Motor neuron (in vitro differentiated cells): Measurements from ENCODE around the gene BAHCC1. TPM values are rescaled to one million over a fixed set of nuclear protein-coding genes. Genes with fewer than 3 reads are reported as not detected.

Experiments used
- total RNA-seq, 8 experiments: library from RNA; unstranded; fragments of 300-600 nt; gene quantifications; 2 replicates each; pipeline versions ENCODE4 v1.2.3 to v1.2.4, GENCODE V29; 2022

The BAHCC1 gene
- total RNA-seq, 8 experiments from 2014 or later: 1.9 to 19.5 (median 10.4) TPM

Other genes with a start within 250 kb of the BAHCC1 start
- under 1 TPM in 4 of 8 experiments, not detected in 4; 0.16 to 0.24 (median 0.21) TPM for gene PVALEF, start 229.9 kb upstream of the BAHCC1 start, total RNA-seq
- gene AATK, start 229.2 kb upstream of the BAHCC1 start, total RNA-seq: 1 to 10 TPM in 6 of 8 experiments, under 1 TPM in 2; 0.36 to 8.1 (median 3.9) TPM
- 10 to 100 TPM in 6 of 8 experiments, 1 to 10 TPM in 2; 5.0 to 34.3 (median 14.8) TPM for gene CEP131, start 172.5 kb upstream of the BAHCC1 start, total RNA-seq
- gene TEPSIN, start 156.4 kb upstream of the BAHCC1 start, total RNA-seq: 10 to 100 TPM in 6 of 8 experiments, 1 to 10 TPM in 2; 5.9 to 36.0 (median 10.6) TPM
- gene NDUFAF8, start 156.1 kb upstream of the BAHCC1 start, total RNA-seq: 100 to 1,000 TPM in 4 of 8 experiments, 10 to 100 TPM in 4; 23.9 to 200 (median 94.8) TPM
- 10 to 100 TPM; 29.0 to 57.1 (median 49.1) TPM for gene SLC38A10, start 100.2 kb upstream of the BAHCC1 start, total RNA-seq
- gene ACTG1, start 117.3 kb downstream of the BAHCC1 start, total RNA-seq: 1,000 to 10,000 TPM; 2,076 to 6,877 (median 3,447) TPM
- 1 to 10 TPM in 4 of 8 experiments, under 1 TPM in 4; 0.36 to 3.0 (median 1.2) TPM for gene FSCN2, start 132.9 kb downstream of the BAHCC1 start, total RNA-seq
- 10 to 100 TPM; 13.9 to 34.9 (median 22.8) TPM for gene FAAP100, start 156.9 kb downstream of the BAHCC1 start, total RNA-seq
- 10 to 100 TPM; 19.3 to 78.3 (median 41.8) TPM for gene NPLOC4, start 241.7 kb downstream of the BAHCC1 start, total RNA-seq
- 1 to 10 TPM in 3 of 8 experiments, under 1 TPM in 4, not detected in 1; 0.22 to 1.2 (median 1.00) TPM for gene TSPAN10, start 241.7 kb downstream of the BAHCC1 start, total RNA-seq